Inflammatory macrophage treated with lipopolysaccharide for 1 hour (primary cell): Measurements from ENCODE around the gene NDRG3.

Experiments
- DNase-seq, 2 donors: peaks; one replicate each; pipeline ENCODE4 v3.0.0-alpha.2; 2020 to 2022

The NDRG3 gene

DNA sequence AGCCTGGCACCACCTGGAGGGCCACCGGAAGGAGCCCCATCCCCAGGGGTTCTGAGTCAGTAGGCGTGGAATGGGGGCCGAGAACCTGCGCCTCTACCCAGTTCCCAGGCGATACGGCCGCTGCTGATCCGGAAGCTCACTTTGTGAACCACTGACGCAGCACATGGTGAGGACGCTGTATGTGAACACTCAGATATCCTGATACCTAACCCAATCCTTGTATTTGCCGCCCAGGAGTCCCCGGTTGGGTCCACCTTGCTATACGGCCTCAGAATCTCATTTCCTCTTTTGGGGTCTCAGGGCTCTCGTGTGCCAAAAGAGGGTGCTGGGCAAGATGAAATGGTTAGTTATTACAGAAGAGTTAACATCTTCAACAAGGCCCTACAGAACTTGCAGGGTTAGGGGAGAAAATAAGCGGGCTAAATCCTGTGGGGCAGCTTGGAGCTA lies 140.9 kb downstream of the NDRG3 start:
- peak; percentile 30 to 31 for DNase-seq
